GM12872 (cell line): Measurements from ENCODE around the gene CTXN3.

ENCODE experiments used
- CTCF ChIP-seq: IDR thresholded peaks from 3 replicates; pipeline ENCODE4 v1.5.1; 2011; ENCODE audit warnings: low read depth, mild to moderate bottlenecking, low read length, moderate library complexity; ENCODE audit not compliant: insufficient read depth

The CTXN3 gene

GRCh38 chr5:127634007-127634406 is 14.9 kb upstream of the CTXN3 start:
- TF ChIP-seq CTCF: no peak

- TF ChIP-seq CTCF: no peak
Measured at GRCh38 chr5:127639828-127640227, 9.1 kb upstream of the CTXN3 start.

DNA sequence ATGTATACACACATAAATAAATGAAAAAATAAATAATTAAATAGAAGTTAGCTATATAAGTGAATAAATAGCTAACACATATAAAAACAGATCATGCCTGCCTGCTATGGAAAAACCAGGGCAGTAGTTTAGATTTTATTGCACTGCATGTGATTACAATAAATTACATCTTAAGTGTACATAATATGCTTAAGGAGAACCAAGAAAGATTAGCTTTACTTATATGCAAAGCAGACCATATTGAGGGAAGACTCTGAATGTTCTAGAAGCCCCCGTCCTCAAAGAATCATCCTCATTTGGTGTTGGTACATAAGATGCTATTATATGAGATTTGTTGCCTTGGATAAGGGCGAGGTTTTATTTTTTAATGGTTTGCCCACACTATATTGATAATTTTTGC is 5.9 kb upstream of the CTXN3 start:
- TF ChIP-seq CTCF: no peak

DNA sequence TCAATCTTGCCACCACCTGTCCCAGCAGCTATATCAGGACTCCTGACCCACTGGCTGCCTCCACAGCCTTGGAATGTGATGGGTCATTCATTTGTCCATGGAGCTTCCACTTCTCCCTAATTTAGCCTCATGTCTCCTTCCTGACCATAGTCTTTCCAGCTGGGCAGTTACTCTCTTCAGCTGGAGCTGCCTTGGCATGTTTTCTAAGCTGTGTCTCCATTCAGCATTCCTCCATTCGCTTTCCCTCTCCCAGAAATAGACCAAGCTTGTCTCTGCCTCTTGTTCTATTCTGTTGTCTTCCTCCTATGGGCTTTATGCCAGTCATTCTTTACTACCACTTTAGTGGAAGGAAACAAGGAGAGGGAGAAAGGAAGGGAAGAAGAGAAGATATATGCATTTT is 5.3 kb upstream of the CTXN3 start:
- no peak for TF ChIP-seq CTCF

DNA sequence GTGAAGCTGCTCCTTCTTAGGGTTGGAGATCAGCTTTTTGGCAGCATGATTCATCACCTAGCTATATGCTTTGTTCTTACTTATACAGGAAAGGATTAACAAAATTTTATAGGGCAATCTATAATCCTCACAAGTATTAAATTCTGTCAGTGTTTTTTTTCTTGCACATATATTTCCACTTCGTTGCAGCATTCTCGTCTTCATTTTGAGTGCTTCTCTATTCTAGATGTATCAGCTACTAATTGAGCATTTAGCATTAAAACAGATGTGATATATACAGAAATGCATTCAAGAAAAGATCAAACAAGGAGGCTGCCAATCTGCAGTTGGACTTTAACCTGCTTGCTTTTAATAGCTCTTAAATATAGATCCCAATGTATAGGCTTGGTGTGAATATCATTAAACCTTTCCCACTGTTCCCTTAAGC is 3.6 kb upstream of the CTXN3 start:
- no peak for TF ChIP-seq CTCF

GRCh38 chr5:127647361-127647958 is 1.4 kb upstream of the CTXN3 start:
- TF ChIP-seq CTCF: no peak

DNA sequence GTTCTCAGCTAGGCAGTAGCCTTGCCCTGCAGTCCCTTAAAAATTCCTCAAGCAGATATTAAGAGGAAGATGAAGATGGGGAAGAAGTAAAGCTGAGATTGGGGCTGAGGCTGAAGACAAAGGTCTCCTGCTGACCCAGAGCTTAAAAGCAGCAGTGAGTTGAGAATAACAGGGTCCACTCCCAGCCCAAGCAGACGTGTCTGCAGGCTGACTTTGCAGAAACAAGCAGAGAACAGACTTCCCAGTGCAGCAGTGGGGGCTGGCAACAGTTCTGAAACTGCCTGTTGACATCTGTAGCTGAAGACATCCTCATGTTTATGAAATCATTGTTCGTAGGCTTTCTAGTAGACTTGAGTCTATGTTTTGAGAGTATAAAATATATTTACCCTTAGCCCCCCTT is 1.1 kb downstream of the CTXN3 start:
- no peak for TF ChIP-seq CTCF
